Neutrophil (primary cell): ENCODE results near the gene PRKCQ.
"Not testable (repeated sequence)": the region's sequence is repeated elsewhere in the genome, so short reads cannot be mapped to it uniquely, and the experiment has no call there.

Source experiments
- H3K27ac ChIP-seq: fragments of 200-600 bp; sonication (generic); 2 replicates; pipeline ENCODE4 v1.5.1; 2016; ENCODE audit warnings: mild to moderate bottlenecking, moderate library complexity
- H3K27me3 ChIP-seq: fragments of 200-600 bp; sonication (generic); 2 replicates; pipeline ENCODE4 v1.6.0; 2016; ENCODE audit warnings: mild to moderate bottlenecking
- H3K36me3 ChIP-seq: fragments of 200-600 bp; sonication (generic); 2 replicates; pipeline ENCODE4 v1.5.1; 2017
- H3K4me1 ChIP-seq, 2 experiments: fragments of 200-600 bp in 1 of 2; sonication (generic) in 1 of 2; 1 replicate in 1 of 2; 2 replicates in 1 of 2; pipeline versions ENCODE4 v1.5.1 to v1.6.1; 2013 to 2016; ENCODE audit warnings: low read depth in 1 of 2, low read length in 1 of 2, mild to moderate bottlenecking in 1 of 2, moderate library complexity in 1 of 2; ENCODE audit not compliant: control insufficient read depth in 1 of 2, insufficient read depth in 1 of 2
- H3K4me3 ChIP-seq, 2 experiments: fragments of 200-600 bp in 1 of 2; sonication (generic) in 1 of 2; 1 replicate in 1 of 2; 2 replicates in 1 of 2; pipeline ENCODE4 v1.5.1; 2013 to 2016; ENCODE audit warnings: low read depth in 1 of 2, low read length in 1 of 2, mild to moderate bottlenecking in 1 of 2, moderate library complexity in 1 of 2
- H3K9me3 ChIP-seq: fragments of 200-600 bp; sonication (generic); 2 replicates; pipeline ENCODE4 v1.5.1; 2016
- TF ChIP-seq, protein P1 (sequence below): fragments of 200-600 bp; sonication (generic); IDR thresholded peaks from 2 replicates; pipeline ENCODE4 v1.5.1; 2016; ENCODE audit warnings: antibody characterized with exemption

The PRKCQ gene

DNA sequence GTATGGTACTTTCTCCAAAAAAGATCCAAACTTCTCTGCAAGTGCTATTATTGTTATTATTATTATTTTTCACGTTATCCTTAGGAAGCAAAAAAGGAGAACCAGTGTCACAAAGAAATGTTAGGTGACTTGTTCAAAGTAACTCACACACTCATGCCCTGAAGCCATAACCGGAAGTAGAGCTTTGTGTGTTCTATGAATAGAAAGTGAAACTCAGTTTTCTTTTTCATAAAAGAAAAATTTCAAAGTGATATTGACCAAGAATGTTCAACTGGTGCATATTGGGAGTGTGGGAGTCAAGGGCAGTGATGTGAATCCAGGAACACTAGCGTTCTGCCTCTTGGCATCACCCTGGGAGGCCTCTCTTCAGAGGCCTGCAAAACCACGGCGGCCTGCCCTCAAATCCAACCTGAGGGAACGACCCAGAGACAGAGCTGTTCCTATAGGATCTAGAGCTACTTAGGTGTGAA lies 106.1 kb downstream of the PRKCQ start:
- no peaks in the 10 kb centered on the region for H3K27me3 ChIP-seq
- H3K4me3 ChIP-seq, result peak overlapping the region; percentile 55 to 58
- H3K27ac ChIP-seq, result peak overlapping the region; percentile 90
- H3K36me3 ChIP-seq, result no peaks in the 10 kb centered on the region
- H3K9me3 ChIP-seq, result no peaks in the 10 kb centered on the region
- TF ChIP-seq, protein P1, sequence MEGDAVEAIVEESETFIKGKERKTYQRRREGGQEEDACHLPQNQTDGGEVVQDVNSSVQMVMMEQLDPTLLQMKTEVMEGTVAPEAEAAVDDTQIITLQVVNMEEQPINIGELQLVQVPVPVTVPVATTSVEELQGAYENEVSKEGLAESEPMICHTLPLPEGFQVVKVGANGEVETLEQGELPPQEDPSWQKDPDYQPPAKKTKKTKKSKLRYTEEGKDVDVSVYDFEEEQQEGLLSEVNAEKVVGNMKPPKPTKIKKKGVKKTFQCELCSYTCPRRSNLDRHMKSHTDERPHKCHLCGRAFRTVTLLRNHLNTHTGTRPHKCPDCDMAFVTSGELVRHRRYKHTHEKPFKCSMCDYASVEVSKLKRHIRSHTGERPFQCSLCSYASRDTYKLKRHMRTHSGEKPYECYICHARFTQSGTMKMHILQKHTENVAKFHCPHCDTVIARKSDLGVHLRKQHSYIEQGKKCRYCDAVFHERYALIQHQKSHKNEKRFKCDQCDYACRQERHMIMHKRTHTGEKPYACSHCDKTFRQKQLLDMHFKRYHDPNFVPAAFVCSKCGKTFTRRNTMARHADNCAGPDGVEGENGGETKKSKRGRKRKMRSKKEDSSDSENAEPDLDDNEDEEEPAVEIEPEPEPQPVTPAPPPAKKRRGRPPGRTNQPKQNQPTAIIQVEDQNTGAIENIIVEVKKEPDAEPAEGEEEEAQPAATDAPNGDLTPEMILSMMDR, result no peak
- H3K4me1 ChIP-seq, result peaks cover 23 to 33% of the 10 kb centered on the region in 2 experiments

DNA sequence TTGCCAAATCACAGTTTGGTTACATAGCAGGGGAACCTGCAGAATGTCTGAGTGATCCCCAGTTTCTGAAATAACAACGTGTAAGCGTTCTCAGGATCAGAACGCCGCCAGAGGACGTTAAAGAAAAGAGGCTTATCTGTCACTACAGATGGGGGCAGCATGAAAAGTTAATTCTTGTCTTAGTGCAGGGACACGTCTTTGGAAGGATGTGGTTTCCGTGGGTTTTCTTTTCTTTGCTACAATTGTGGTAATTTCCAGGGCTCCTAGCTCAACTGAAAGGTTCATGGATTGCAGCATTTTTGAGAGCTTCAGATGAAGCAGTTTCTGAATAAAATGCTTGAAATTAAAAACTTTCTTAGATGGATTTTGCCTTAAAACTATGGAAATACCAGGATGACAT lies 106.6 kb downstream of the PRKCQ start:
- no peaks in the 10 kb centered on the region for H3K36me3 ChIP-seq
- TF ChIP-seq, protein P1, result no peak
- H3K4me3 ChIP-seq, result peak overlapping the region in 1 of 2 experiments; percentile 58
- no peaks in the 10 kb centered on the region for H3K9me3 ChIP-seq
- no peaks in the 10 kb centered on the region for H3K27me3 ChIP-seq
- H3K4me1 ChIP-seq, result peaks cover 23 to 33% of the 10 kb centered on the region in 2 experiments
- H3K27ac ChIP-seq, result peak overlapping the region; percentile 90

DNA sequence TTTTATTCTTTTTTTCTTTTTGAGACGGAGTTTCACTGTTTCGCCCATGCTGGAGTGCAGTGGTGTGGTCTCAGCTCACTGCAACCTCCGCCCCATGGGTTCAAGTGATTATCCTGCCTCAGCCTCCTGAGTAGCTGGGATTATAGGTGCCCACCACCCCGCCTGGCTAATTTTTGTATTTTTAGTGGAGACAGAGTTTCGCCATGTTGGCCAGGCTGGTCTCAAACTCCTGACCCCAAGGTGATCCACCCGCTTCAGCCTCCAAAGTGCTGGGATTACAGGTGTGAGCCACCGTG lies 107.4 kb downstream of the PRKCQ start:
- peak overlapping the region; percentile 90 for H3K27ac ChIP-seq

DNA sequence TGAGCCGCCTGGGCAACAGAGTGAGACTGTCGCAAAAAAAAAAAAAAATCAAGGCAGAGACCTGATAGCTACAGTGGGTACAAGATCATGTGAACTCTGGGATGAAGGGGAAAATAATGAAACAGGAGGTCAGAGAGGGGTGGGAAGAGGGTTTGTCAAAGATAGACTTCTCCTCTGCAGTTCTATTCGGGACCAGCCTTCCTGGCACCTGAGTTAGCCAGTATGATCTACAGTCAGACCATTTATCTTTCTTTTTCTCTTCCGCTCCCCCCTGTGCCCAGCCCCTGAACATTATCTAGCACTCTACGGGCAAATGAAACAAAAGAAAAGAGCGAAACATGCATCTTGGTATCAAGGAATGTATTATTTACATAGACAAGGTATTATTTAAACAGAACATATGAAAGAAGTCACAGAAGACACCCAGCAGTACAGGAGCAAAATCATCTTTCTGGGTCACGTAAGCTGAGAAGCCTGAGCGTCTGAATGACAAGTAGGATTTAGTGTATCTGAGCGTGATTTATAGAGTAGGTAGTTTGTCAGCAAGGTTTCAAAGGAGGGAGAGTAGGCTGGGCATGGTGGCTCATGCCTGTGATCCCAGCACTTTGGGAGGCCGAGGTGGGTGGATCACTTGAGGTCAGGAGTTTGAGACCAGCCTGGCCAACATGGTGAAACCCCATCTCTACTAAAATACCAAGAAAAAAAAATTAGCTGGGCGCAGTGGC lies 109.0 kb downstream of the PRKCQ start:
- Histone ChIP-seq H3K4me1 (peaks cover 18 to 27% of the 10 kb centered on the region in 2 experiments), H3K27ac (no peak overlapping the region)

More for the DNA sequence above, 107.4 kb downstream of the PRKCQ start:
- not testable (repeated sequence) for H3K36me3 ChIP-seq, H3K9me3 ChIP-seq, H3K4me3 ChIP-seq, H3K27me3 ChIP-seq
- H3K4me1 ChIP-seq, result peaks cover 23 to 33% of the 10 kb centered on the region in 2 experiments

DNA sequence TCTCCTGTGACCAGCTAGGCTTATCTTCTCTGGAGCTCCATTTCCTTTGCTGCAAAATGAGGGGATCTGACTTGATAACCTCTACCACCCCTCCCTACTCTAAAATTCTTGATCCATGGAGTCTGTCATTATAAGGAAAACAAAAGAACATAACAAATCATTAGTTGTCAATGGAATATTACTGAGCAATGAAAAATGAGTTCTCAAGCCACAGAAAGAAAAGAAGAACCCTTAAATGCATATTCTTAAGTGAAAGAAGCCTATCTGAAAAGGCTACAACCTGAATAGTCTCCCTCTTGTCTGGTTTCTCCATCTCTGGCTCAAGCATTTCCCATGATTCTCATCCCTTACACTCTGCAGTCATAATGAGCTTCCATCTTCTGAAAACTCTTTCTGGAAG lies 110.4 kb downstream of the PRKCQ start:
- Histone ChIP-seq H3K27ac (no peak overlapping the region), H3K4me1 (peaks cover 18 to 26% of the 10 kb centered on the region in 2 experiments), H3K27me3 (no peaks in the 10 kb centered on the region), H3K4me3 (no peak overlapping the region), H3K9me3 (no peaks in the 10 kb centered on the region), H3K36me3 (no peaks in the 10 kb centered on the region)
- TF ChIP-seq, protein P1, result no peak

More for the DNA sequence above, 109.0 kb downstream of the PRKCQ start:
- TF ChIP-seq, protein P1, result no peak
- H3K9me3 ChIP-seq, result no peaks in the 10 kb centered on the region
- H3K27me3 ChIP-seq, result no peaks in the 10 kb centered on the region
- H3K4me3 ChIP-seq, result no peak overlapping the region
- no peaks in the 10 kb centered on the region for H3K36me3 ChIP-seq

DNA sequence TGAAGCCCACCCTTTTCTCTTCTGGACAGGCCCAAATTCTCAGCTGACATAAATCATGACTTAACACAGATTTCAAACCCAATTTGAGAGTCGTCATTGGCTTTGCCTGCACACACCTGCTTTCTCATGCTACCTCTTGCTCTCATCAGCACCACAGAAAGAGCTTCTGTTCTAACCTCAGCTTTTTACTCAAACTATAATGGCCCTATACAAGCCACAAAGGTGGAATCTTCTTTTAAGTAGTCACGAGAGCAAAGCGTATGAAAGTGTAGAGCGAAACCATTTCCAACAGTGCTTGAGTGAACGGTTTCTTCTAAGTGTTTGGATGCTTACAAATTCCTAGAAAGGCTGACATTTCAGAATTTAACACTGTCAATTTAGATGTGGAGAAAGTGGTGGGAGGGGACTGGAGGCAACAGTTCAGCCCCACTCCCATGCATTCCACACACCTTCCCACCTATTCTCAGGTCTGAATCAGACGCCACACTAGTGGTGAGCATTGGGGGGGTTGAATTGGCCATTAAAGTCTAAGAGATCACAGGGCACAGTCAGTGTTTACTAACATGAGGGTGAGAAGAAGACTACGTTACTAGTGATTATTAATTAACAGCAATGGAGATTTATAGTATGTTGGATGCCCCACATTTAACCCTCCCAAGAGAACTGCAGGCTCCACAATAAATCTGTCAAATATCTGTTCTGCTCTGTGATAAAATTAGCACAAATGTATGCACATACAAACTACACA lies 114.0 kb downstream of the PRKCQ start:
- H3K4me1 ChIP-seq, result no peaks in the 10 kb centered on the region
- H3K36me3 ChIP-seq, result no peaks in the 10 kb centered on the region
- H3K27ac ChIP-seq, result no peak overlapping the region
- H3K27me3 ChIP-seq, result no peaks in the 10 kb centered on the region
- TF ChIP-seq, protein P1, result no peak
- no peaks in the 10 kb centered on the region for H3K9me3 ChIP-seq
- no peak overlapping the region for H3K4me3 ChIP-seq
